Measurements from ENCODE around the gene PTPRB.

- TF ChIP-seq, protein P1, sequence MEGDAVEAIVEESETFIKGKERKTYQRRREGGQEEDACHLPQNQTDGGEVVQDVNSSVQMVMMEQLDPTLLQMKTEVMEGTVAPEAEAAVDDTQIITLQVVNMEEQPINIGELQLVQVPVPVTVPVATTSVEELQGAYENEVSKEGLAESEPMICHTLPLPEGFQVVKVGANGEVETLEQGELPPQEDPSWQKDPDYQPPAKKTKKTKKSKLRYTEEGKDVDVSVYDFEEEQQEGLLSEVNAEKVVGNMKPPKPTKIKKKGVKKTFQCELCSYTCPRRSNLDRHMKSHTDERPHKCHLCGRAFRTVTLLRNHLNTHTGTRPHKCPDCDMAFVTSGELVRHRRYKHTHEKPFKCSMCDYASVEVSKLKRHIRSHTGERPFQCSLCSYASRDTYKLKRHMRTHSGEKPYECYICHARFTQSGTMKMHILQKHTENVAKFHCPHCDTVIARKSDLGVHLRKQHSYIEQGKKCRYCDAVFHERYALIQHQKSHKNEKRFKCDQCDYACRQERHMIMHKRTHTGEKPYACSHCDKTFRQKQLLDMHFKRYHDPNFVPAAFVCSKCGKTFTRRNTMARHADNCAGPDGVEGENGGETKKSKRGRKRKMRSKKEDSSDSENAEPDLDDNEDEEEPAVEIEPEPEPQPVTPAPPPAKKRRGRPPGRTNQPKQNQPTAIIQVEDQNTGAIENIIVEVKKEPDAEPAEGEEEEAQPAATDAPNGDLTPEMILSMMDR (IDR thresholded peaks at IDR 0.05; ENCODE audit: insufficient read depth, low read length, poor library complexity, severe bottlenecking): no peak
- TF ChIP-seq EZH2phosphoT487 (conservative IDR thresholded peaks at IDR 0.05; ENCODE audit: low read length): no peak
Measured at GRCh38 chr12:70638639-70639360, 1.6 kb upstream of the PTPRB start.
